Endothelial cell of umbilical vein (primary cell): ENCODE measurements around the gene OCA2.

Experiments used
- CTCF ChIP-seq, 2 donors: IDR thresholded peaks; 1 replicate in 1 of 2; 2 replicates in 1 of 2; pipeline ENCODE4 v1.5.1; 2011; ENCODE audit warnings: low read length in 2 of 2, mild to moderate bottlenecking in 2 of 2, moderate library complexity in 2 of 2, control low read depth in 1 of 2, inconsistent platforms in 1 of 2, low read depth in 1 of 2; ENCODE audit not compliant: insufficient read depth in 1 of 2; ENCODE audit errors: extremely low read depth in 1 of 2
- EZH2 ChIP-seq: IDR thresholded peaks from 2 replicates; pipeline ENCODE4 v1.6.1; 2012; ENCODE audit warnings: borderline replicate concordance, low read depth, mild to moderate bottlenecking, moderate library complexity, low read length, inconsistent platforms; ENCODE audit not compliant: severe bottlenecking
- FOS ChIP-seq: IDR thresholded peaks from 2 replicates; pipeline ENCODE4 v1.6.1; 2011; ENCODE audit warnings: mild to moderate bottlenecking, low read length, moderate library complexity, borderline replicate concordance; ENCODE audit not compliant: insufficient read depth
- MAX ChIP-seq: IDR thresholded peaks from 2 replicates; pipeline ENCODE4 v1.6.1; 2011; ENCODE audit not compliant: insufficient read depth, insufficient read length
- POLR2A ChIP-seq: IDR thresholded peaks from 2 replicates; pipeline ENCODE4 v1.6.1; 2012; ENCODE audit warnings: low read depth, mild to moderate bottlenecking, control low read depth, low read length
- POLR2AphosphoS5 ChIP-seq: IDR thresholded peaks from 2 replicates; pipeline ENCODE4 v1.6.1; 2012; ENCODE audit warnings: low read depth, mild to moderate bottlenecking, control low read depth, low read length, moderate library complexity; ENCODE audit not compliant: insufficient read depth

GRCh38 chr15:28110481-28110881, 11.4 kb upstream of the OCA2 start:
- TF ChIP-seq CTCF (IDR thresholded peaks at IDR 0.05; ENCODE audit: extremely low read depth in 1 of 2, insufficient read depth in 1 of 2, low read depth in 1 of 2, low read length in 2 of 2) (no peak), POLR2AphosphoS5 (no peak), EZH2 (no peak), POLR2A (no peak), FOS (no peak), MAX (no peak)
